Stomach (tissue), 9 donors: Measurements from ENCODE around the gene TC2N. TPM values are rescaled to one million over a fixed set of nuclear protein-coding genes. Genes with fewer than 3 reads are reported as not detected.

ENCODE experiments used
- DNase-seq, 2 donors: peaks; one replicate each; pipeline versions ENCODE4 v3.0.0 to v3.0.0-alpha.2; 2013 to 2019
- H3K27ac ChIP-seq, 5 donors: fragments of 200-600 bp in 4 of 5; sonication (generic) in 4 of 5; one replicate each; pipeline ENCODE4 v1.5.1; 2013 to 2019; ENCODE audit warnings: mild to moderate bottlenecking in 1 of 5, moderate library complexity in 1 of 5
- H3K27me3 ChIP-seq, 3 donors: fragments of 200-600 bp; sonication (generic); one replicate each; pipeline ENCODE4 v1.5.1; 2017 to 2019; ENCODE audit warnings: mixed run types in 1 of 3
- H3K36me3 ChIP-seq, 4 donors: fragments of 200-600 bp; sonication (generic); 1 replicate in 3 of 4; 2 replicates in 1 of 4; pipeline ENCODE4 v1.5.1; 2016 to 2019
- H3K4me1 ChIP-seq, 4 donors: fragments of 200-600 bp; sonication (generic); one replicate each; pipeline ENCODE4 v1.5.1; 2016 to 2019
- H3K4me3 ChIP-seq, 4 donors: fragments of 200-600 bp; sonication (generic) in 3 of 4; one replicate each; pipeline ENCODE4 v1.5.1; 2016 to 2019; ENCODE audit warnings: mild to moderate bottlenecking in 1 of 4
- H3K9me3 ChIP-seq, 4 donors: fragments of 200-600 bp; sonication (generic); one replicate each; pipeline ENCODE4 v1.5.1; 2016 to 2019
- EP300 ChIP-seq: sonication (generic); formaldehyde crosslinking; IDR thresholded peaks from one replicate; pipeline ENCODE4 v1.6.1; 2017; ENCODE audit warnings: antibody characterized with exemption
- POLR2A ChIP-seq, 4 donors: fragments of 450-650 bp; IDR thresholded peaks; one replicate each; pipeline ENCODE4 v1.6.1; 2016; ENCODE audit warnings: antibody characterized with exemption in 4 of 4, control low read depth in 2 of 4, mild to moderate bottlenecking in 1 of 4, moderate library complexity in 1 of 4
- POLR2AphosphoS5 ChIP-seq, 3 donors: sonication (generic); formaldehyde crosslinking; IDR thresholded peaks; one replicate each; pipeline ENCODE4 v1.6.1; 2016; ENCODE audit warnings: antibody characterized with exemption in 3 of 3
- WGBS, 5 donors: extraction: QIAGEN DNeasy Blood & Tissue Kit in 3 of 5; methylation state at CpG; one replicate each; pipeline versions ENCODE4 v1.1.5 to v1.1.7; 2013 to 2018; 5-methylcytosine and 5-hydroxymethylcytosine counted together
- intact Hi-C: fragments of 100-400 bp; cut with DNase I; formaldehyde crosslinking; loops from one replicate; pipeline ENCODE4 v1.15.1; 2023; ENCODE audit warnings: low total_unique reads
- polyA plus RNA-seq, 3 donors: library from polyadenylated mRNA; stranded (reverse); fragments of 200-250 nt; gene quantifications; one replicate each; pipeline ENCODE4 v1.2.3, GENCODE V29; 2013
- total RNA-seq, 5 donors: library from RNA; depleted of rRNA; stranded (reverse); fragments of >200 nt; gene quantifications; one replicate each; pipeline versions ENCODE4 v1.1.0 to v1.2.3, GENCODE V29; 2014 to 2016
- TF ChIP-seq, protein P1 (sequence below), 7 experiments: fragments of 450-650 bp in 4 of 7; fragments of 200-600 bp in 3 of 7; sonication (generic) in 3 of 7; IDR thresholded peaks; one replicate each; pipeline ENCODE4 v1.5.1; 2016 to 2019; ENCODE audit warnings: antibody characterized with exemption in 7 of 7, control low read depth in 2 of 7, mild to moderate bottlenecking in 1 of 7
- donor health status: healthy with polysubstance abuse.
- donor health status: Bipolar disorder and iron deficiency.
- donor health status: healthy.

Gene TC2N
- total and polyA plus RNA-seq, 8 donors = 15.6 to 162 (median 70.1) TPM

DNA sequence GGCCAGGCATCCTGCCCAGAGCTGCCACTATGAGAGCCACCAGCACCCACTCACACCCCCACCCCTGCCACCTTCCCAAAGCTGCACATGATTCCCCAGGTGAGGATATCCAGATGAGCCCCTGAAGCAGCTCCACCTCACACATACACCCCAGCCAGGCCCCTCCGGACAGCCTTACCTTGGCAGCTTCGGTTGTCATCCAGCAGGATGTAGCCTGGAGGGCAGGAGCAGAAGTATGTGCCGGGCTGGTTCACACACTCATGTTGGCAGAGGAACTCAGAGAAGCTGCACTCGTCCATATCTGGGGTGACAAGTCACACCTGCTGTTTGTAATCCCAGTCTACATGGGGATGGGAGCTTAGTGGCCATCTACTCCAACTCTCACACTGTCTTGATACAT, 15.4 kb upstream of the TC2N start:
- Histone ChIP-seq H3K27me3 (no peaks in the 10 kb centered on the region), H3K9me3 (no peaks in the 10 kb centered on the region), H3K4me1 (peaks cover 0 to 44% (median 22%) of the 10 kb centered on the region in 4 donors), H3K27ac (peak overlapping the region in 4 of 5 donors; percentile 25 to 60 (median 30)), H3K4me3 (no peak overlapping the region), H3K36me3 (peaks cover 0 to 66% (median 12%) of the 10 kb centered on the region in 4 donors)
- WGBS, 5 donors = 76 to 94% (median 83%) methylated on average over 4 of the region's 4 CpGs
- TF ChIP-seq EP300 (no peak), POLR2A (IDR thresholded peaks at IDR 0.05) (no peak), POLR2AphosphoS5 (IDR thresholded peaks at IDR 0.05) (no peak)
- TF ChIP-seq, protein P1, sequence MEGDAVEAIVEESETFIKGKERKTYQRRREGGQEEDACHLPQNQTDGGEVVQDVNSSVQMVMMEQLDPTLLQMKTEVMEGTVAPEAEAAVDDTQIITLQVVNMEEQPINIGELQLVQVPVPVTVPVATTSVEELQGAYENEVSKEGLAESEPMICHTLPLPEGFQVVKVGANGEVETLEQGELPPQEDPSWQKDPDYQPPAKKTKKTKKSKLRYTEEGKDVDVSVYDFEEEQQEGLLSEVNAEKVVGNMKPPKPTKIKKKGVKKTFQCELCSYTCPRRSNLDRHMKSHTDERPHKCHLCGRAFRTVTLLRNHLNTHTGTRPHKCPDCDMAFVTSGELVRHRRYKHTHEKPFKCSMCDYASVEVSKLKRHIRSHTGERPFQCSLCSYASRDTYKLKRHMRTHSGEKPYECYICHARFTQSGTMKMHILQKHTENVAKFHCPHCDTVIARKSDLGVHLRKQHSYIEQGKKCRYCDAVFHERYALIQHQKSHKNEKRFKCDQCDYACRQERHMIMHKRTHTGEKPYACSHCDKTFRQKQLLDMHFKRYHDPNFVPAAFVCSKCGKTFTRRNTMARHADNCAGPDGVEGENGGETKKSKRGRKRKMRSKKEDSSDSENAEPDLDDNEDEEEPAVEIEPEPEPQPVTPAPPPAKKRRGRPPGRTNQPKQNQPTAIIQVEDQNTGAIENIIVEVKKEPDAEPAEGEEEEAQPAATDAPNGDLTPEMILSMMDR (IDR thresholded peaks at IDR 0.05) = no peak
- intact Hi-C loops = no loop called here
- DNase-seq = no peak

GRCh38 chr14:91882369-91882768, 15.0 kb upstream of the TC2N start:
- H3K27me3 ChIP-seq = no peaks in the 10 kb centered on the region
- peaks cover 0 to 70% (median 15%) of the 10 kb centered on the region in 4 donors for H3K36me3 ChIP-seq
- peak overlapping the region in 4 of 5 donors; percentile 25 to 60 (median 30) for H3K27ac ChIP-seq
- intact Hi-C loops = no loop called here
- TF ChIP-seq, protein P1 (IDR thresholded peaks at IDR 0.05) = no peak
- TF ChIP-seq POLR2A (IDR thresholded peaks at IDR 0.05) = no peak
- no peak for TF ChIP-seq EP300
- TF ChIP-seq POLR2AphosphoS5 (IDR thresholded peaks at IDR 0.05) = no peak
- peaks cover 0 to 44% (median 22%) of the 10 kb centered on the region in 4 donors for H3K4me1 ChIP-seq
- DNase-seq = no peak
- H3K9me3 ChIP-seq = no peaks in the 10 kb centered on the region
- H3K4me3 ChIP-seq = no peak overlapping the region
- WGBS, 5 donors = 68 to 96% (median 87%) methylated on average over 3 to 5 of the region's 5 CpGs

GRCh38 chr14:91879196-91879595, 11.9 kb upstream of the TC2N start:
- H3K9me3 ChIP-seq = no peaks in the 10 kb centered on the region
- TF ChIP-seq POLR2A (IDR thresholded peaks at IDR 0.05) (no peak), POLR2AphosphoS5 (IDR thresholded peaks at IDR 0.05) (no peak), EP300 (no peak)
- TF ChIP-seq, protein P1 (IDR thresholded peaks at IDR 0.05) = no peak
- peaks cover 0 to 79% (median 28%) of the 10 kb centered on the region in 4 donors for H3K36me3 ChIP-seq
- no peaks in the 10 kb centered on the region for H3K27me3 ChIP-seq
- peaks cover 11 to 62% (median 41%) of the 10 kb centered on the region in 4 donors for H3K4me1 ChIP-seq
- DNase-seq = no peak
- intact Hi-C loops = no loop called here
- no peak overlapping the region for H3K4me3 ChIP-seq
- 74 to 91% (median 77%) methylated on average over 6 of the region's 6 CpGs for WGBS, 5 donors
- peak overlapping the region in 3 of 5 donors; percentile 68 to 77 (median 71) for H3K27ac ChIP-seq

- Histone ChIP-seq H3K27ac (no peak overlapping the region), H3K9me3 (no peaks in the 10 kb centered on the region), H3K36me3 (peaks cover 0 to 78% (median 32%) of the 10 kb centered on the region in 4 donors), H3K4me3 (no peak overlapping the region), H3K4me1 (peaks cover 20 to 72% (median 50%) of the 10 kb centered on the region in 4 donors), H3K27me3 (no peaks in the 10 kb centered on the region)
- intact Hi-C loops = no loop called here
- no peak for DNase-seq
- TF ChIP-seq EP300 = no peak
- TF ChIP-seq, protein P1 (IDR thresholded peaks at IDR 0.05) = no peak
- no peak for TF ChIP-seq POLR2A (IDR thresholded peaks at IDR 0.05)
- TF ChIP-seq POLR2AphosphoS5 (IDR thresholded peaks at IDR 0.05) = no peak
- 94 to 99% (median 99%) methylated on average over 5 of the region's 5 CpGs for WGBS, 5 donors
These were observed 10.9 kb upstream of the TC2N start for GRCh38 chr14:91878274-91878673.
